Measurements from ENCODE around the gene ASPRV1.
"Not testable (repeated sequence)": the region's sequence is repeated elsewhere in the genome, so short reads cannot be mapped to it uniquely, and the experiment has no call there.

ASPRV1 gene

GRCh38 chr2:69959425-69959824 is 2.0 kb downstream of the ASPRV1 start:
- DNase-seq (ENCODE audit: low read depth), result no peak

- no peak for DNase-seq (ENCODE audit: low read depth)
Observed at GRCh38 chr2:69958480-69958879, 3.0 kb downstream of the ASPRV1 start.

GRCh38 chr2:69957965-69958364 is 3.5 kb downstream of the ASPRV1 start:
- DNase-seq (ENCODE audit: low read depth), result no peak

DNA sequence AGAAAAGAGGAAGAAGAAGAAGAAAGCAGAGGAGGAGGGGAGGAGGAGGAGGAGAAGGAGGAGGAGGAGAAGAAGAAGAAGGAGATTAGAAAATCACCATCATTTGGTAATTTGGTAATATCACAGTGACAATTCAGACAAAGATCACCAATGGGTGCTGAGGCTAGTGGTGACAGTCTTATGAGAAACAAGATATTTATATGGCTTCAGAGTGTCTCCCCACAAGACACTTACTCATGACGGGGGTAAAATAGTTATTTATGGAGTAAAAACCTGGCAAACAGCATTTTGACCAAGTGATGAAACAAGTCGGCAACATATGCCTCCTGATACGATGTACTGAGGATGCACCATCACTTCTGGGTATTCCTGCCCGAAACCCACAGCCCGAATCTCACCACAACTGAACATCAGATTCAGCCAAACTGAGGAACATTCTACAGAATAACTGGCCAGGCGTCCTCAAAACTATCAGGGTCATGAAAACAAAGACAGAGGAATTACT is 4.9 kb downstream of the ASPRV1 start:
- DNase-seq (ENCODE audit: low read depth), result no peak

DNA sequence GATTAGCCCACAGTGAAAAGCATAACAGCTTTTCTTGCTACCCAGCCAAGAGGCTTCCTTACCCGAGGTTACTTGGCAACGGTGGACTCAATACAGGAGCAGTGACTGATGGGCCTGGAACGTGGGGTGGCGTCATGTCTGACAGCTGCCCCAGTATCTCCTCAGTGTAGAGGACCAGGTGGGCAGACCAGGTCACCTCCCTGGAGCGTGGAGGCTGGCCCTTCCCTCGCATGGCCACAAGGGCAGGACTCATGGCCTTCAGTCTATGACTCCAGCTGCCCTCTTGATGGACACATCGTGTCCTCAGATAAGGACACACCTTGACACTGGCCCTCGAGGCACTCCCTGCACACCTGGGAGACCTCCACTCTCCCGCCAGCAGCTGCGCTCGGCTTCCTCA is 6.4 kb downstream of the ASPRV1 start:
- DNase-seq (ENCODE audit: low read depth), result no peak

DNA sequence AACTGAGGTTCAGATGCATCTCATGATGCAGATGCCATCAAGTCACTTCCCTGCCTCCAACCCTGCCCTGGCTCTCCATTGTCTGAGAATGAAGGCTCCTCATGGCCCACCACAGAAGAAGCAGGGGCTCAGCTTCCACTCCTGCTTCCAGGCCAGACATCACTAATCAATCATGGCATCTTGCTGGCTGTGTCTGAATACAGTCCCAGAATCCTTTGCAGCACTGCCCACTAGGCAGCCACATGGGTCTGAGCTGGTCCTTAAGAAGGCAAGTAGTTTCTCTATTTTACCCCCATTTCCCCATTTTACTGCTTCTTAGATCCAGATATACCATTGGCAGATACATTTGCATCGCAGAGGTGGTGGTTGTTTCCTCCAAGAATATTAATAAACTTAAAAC is 7.3 kb downstream of the ASPRV1 start:
- DNase-seq (ENCODE audit: low read depth), result no peak

DNA sequence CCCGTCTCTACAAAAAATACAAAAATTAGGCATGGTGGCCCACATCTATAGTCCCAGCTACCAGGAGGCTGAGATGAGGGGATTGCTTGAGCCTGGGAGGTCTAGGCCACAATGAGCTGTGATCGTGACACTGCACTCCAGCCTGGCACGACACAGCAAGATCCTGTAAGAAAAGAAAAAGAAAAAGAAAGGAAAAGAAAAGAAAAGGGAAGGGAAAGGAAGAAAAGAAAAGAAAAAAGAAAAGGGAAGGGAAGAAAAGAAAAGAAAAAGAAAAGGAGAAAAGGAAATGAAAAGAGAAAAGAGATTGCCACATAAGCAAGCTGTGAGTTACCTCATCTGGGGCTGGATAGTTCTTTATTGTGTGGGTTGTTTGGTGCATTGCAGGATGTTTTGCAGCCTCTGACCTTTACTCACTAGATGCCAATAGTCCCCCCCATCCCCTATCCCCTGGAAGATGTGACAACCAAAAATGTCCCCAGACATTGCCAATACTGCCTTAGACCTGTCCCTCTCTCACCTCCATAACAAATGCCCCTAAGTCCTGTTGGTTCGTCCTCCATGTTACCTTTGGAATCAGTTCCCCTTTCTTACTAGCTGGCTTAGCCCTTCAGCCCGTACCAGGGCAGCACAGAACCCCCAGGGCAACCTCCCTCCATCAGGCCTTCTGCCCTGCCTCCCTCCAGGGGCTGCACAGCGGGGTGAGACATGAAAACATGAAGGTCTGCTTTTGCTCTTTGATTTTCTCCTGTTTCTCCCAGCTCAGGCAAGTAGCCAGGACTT is 8.9 kb downstream of the ASPRV1 start:
- DNase-seq (ENCODE audit: low read depth), result no peak

DNA sequence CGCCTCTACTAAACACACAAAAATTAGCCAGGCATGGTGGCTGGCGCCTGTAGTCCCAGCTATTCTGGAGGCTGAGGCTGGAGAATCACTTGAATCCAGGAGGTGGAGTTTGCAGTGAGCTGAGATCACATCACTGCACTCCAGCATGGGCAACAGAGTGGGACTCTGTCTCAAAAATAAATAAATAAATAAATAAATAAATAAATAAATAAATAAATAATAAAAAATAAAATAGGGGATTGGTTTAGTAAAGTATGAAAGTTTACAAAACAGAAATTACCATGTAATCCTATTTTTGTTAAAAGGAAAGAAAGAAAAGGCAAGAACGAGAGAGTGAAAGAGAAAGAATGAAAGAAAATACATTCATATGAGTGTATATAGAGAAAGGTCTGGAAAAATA is 10.8 kb downstream of the ASPRV1 start:
- not testable (repeated sequence) for DNase-seq (ENCODE audit: low read depth)

GRCh38 chr2:69950241-69950640 is 11.2 kb downstream of the ASPRV1 start:
- no peak for DNase-seq (ENCODE audit: low read depth)

GRCh38 chr2:69948963-69949645 is 12.3 kb downstream of the ASPRV1 start:
- DNase-seq (ENCODE audit: low read depth), result no peak

DNA sequence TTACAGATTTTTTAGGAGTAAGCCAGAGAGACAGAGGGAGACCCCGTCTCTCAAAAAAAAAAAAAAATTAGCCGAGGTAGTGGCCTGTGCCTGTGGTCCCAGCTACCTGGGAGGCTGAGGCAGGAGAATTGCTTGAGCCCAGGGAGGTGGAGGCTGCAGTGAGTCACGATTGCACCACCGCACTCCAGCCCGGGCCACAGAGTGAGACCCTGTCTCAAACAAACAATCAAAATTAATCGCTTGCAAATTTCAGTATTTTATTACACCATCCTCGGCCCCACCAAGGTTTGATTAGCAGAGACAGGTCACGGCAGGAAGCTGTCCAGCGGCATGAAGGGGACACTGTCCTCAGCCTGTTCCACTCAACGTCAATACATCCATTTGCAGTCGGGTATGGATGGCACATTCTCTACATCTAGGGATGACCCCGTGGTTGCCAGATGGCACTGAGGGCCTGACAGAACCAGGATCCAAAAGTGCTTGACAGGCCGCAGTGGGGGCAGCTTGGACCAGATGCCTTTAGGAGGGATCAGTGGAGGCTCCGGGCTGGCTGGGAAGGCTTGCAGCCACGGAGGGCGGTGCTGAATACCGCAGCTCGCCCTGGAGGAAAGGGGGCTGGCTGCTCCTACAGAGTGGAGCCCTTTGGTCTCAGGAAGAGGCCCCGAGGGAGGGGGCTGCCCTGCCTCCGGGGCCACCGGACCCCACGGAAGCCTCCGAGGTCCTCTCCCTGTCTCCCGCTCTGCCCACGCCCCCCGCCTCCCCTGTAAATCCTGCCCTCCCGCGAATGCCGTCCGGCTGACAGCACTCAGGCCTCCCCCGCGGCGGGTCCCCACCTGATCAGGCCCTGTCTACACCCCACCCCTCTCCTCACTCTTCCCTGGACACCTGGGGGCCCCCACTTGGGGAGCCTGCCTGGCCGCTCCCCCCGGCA is 13.1 kb downstream of the ASPRV1 start:
- DNase-seq (ENCODE audit: low read depth), result no peak

DNA sequence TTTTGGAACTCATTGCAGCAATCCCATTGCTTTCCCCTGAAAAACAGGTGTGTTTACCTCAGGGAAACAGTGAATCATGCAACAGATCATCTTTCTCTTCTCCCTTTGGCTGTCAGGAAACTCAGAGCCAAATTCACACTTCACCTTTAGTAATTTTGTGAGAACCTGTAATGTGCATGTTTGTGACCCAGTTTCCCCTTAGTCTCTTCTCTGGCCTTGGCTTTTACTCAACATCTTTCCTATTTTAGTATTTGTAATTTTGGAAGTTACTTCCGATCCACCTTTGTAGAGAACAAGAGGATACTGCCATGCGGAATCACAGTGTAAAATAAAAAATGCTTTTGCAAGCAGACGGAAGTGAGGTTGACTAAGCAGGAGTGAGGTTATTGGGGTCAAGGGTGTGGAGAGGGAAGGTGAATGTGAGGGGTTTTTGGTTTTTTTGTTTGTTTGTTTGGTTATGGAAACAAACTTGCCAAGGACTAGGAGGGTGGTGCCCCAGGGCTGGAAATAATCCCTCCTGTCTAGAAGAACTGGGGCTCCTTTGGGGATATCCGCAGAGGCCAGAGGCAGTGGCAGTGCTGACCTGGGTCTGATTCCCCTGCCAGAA is 14.0 kb downstream of the ASPRV1 start:
- DNase-seq (ENCODE audit: low read depth), result no peak

- DNase-seq (ENCODE audit: low read depth), result peak; percentile 32
Observed at GRCh38 chr2:69946351-69947324, 14.8 kb downstream of the ASPRV1 start.

DNA sequence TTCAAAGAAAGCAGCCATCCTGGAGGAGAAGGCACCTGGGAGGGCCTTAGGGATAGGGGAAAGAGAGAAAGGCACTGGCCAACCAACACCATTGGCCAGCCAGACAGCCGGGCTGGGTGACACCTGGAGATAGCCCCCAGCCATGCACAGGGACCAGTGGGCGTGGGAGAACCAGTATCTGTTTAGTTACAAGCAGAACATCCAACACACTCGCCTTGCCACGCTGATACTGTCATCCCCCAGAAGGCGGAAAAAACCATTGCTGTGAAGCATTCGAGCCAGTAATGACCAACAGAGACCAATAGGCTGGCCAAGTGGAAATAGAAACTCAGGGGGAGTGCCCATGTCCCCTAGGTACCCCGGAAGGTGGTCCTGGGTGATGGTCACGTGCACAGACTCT is 15.5 kb downstream of the ASPRV1 start:
- DNase-seq (ENCODE audit: low read depth), result no peak

GRCh38 chr2:69945441-69945840 is 16.0 kb downstream of the ASPRV1 start:
- DNase-seq (ENCODE audit: low read depth), result no peak

DNA sequence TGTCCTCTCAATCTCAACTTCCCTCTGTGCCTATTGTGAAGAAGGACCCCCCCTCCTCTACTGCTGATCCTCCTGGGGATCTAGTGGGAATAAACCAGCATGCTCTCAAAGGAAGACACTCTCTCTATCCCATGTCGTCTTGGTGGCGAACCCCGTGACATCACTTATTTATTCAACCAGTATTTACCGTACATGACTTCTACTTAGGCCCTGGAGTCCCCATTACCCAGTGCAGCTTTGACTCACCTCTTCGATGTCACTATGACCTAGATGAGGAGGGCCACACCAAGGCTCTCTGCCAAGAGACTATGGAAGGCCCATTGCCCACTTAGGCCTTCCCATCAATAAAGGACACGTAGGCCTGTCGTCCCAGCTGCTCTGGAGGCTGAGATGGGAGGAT is 16.7 kb downstream of the ASPRV1 start:
- DNase-seq (ENCODE audit: low read depth), result no peak

- DNase-seq (ENCODE audit: low read depth), result no peak
Observed at GRCh38 chr2:69943843-69944525, 17.4 kb downstream of the ASPRV1 start.

GRCh38 chr2:69943000-69943842 is 18.2 kb downstream of the ASPRV1 start:
- DNase-seq (ENCODE audit: low read depth), result no peak

- DNase-seq (ENCODE audit: low read depth), result no peak
Observed at GRCh38 chr2:69940691-69941090, 20.7 kb downstream of the ASPRV1 start.
